GM21529 (cell line): Measurements from ENCODE around the gene BIRC6.
"Not testable (repeated sequence)": the region's sequence is repeated elsewhere in the genome, so short reads cannot be mapped to it uniquely, and the experiment has no call there.

ENCODE experiments used
- ATAC-seq: cut with Tn5 transposase; IDR thresholded peaks from one replicate; pipeline ENCODE4 v1.9.1; 2021; ENCODE audit not compliant: unreplicated experiment

Gene BIRC6

DNA sequence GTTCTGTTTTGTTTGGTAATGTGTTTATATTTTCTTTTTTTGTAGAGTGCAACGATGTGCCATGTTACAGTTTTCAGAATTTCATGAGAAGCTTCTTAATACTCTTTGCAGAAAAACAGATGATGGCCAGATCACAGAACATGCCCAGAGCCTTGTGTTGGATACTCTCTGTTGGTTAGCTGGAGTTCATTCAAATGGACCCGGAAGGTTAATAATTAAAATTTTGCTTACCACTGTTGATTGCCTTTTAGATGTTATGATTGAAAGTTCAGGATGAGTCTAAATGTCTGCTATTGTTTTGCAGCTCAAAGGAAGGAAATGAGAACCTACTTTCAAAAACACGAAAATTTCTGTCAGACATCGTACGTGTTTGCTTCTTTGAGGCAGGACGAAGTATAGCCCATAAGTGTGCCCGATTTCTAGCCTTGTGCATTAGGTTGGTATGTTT lies 85.2 kb downstream of the BIRC6 start:
- no peak for ATAC-seq

DNA sequence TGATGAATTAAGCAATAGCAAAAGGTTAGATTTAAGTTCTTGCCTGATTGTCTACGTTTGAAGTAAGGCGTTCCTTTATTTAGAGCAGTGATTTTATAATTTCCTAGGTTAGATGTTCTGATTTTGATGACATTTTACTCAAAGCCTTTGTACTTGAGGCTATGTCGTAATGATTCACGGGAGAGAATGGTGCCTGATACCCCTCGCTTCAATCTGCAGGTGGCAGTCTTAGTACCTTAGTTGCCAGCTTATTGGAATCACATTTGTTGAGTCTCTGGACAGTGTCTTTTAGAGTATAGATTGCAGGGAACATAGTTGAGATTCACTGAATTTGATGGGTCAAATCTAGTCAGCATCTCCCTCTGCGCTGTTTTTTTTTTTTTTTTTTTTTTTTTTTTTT lies 89.5 kb downstream of the BIRC6 start:
- ATAC-seq: no peak

DNA sequence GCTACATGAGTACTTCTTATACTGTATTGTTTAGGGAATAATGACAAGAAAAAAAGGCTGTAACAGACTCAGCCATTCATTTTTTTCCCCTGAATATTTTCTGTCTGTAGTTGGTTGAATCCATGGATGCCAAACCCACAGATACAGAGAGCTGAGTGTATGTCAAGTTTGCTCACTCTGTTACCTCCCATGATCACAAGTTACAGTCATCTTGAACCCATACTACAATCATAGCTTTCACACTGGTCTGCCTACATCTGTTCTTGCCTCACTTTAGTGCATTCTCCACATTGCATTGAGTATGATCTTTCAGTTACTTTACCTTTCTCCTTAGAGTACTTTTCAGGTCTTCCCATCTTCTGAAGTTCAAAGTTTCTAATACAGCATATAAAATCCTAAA lies 94.0 kb downstream of the BIRC6 start:
- no peak for ATAC-seq

DNA sequence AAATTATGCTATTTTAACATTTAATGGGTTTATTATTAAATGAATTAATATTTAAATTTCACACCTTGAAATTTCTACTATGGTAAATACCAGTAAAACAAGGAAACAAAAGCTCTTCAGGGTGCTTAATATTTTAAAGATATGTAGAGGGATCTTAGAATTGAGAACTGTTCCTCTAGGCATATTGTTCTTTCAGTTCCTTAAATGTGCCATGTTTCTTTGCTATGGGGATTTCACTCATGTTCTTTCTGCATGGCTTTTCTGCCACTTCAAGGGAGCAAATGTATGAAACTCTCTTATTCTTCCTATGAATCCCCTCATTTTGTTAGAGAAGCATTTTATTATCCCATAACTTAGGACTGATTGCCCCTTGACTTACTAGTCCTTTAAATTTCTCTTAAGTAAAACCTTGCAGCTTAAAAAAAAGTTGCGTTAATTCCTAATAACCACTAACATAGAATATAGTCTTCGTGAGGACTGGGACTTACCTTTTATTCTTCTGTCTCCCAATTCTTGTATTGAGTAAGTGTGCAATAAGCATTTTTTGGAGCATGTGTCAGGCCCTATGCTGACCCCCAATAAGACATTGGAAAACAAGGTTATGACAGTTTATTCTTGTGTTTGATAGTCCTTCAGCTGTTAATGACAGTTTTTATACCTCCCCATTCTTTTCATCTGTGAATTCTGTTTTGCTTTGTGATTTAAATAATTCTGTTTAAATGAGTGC lies 95.7 kb downstream of the BIRC6 start:
- ATAC-seq: no peak

DNA sequence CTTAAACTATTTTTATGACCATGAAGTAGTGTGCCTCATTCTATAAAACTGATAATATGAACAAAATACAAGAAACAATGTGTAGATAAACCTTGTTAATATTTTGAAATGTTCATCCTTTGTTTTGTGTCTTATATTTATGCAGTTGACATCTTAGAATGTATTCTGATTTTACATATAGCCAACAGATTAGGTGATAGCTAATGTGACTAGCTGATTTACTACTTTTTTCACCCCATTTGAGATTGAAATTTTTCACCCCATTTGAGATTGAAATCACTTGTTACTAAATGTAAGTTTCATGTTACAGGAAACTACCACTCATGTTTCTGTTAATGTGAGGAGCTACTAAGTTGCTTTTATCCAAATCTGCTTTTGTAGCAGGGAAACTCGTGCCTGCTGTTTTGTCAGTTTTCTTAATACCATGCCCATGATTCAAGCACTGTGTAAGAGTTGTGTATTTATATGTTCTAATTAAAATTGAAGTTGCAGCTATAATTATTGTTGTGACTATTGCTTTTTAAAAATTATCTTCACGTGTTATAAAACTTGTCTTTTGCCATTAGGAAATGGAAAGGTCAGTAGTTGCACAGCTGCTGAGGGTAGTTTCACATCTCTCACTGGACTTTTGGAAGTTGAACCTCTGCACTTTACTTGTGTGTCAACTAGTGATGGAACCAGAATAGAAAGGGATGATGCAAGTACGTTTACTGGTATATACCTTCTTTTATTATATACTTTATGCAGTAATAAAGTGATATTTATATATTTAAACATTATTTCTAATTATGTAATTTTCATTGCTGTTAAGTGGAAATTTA lies 96.6 kb downstream of the BIRC6 start:
- no peak for ATAC-seq

DNA sequence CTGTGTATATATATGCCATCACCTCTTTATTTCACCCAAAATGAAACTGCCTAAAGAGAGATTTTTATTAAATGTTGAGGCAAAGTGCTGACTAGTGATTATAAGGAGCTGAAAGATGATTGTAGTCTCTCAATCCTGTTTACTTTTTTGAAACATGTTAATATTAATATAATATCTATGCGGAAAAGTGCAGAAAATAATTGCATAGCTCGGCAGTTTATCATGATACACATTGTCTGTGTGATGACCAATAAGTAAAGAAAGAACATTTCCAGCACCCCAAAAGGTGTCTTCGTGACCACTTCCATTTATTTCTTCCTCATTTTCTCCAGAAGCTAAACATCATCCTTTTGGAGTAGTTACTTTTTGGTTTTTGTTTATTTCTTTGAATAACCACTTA lies 99.0 kb downstream of the BIRC6 start:
- no peak for ATAC-seq

DNA sequence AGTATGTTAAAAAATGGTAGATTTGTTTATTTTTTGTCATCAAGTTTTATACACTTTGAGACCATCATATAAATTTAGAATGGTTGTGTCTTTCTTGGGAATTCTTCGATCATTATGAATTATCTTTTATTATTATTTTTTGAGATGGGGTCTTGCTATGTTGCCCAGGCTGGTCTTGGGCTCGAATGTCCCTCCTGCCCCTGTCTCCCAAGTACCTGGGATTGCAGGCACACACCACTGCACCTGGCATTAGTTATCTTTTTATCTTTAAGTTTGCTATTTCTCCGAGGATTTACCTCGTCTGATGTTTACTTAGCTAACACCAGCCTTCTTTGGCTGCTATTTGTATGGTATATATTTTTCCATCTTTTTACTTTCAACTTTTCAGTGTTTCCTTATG lies 100.0 kb downstream of the BIRC6 start:
- no peak for ATAC-seq

DNA sequence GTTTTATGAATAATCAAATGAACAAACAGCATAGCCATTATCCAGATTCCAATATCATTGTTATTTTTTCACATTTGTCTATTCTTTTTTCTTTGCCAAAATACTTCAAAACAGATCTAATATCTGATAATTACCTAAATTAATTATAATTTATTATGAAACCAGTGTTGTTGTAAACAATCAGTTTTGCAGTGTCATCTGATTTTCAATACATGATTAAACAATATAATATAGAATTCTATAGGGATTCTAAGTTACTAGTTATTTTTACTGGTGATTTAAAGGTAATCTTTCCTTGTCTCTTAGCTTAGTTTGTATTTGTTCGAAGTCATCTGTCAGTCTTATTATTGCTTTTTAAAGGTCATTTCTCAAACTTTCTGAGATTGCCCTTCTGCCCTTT lies 101.0 kb downstream of the BIRC6 start:
- ATAC-seq: no peak

DNA sequence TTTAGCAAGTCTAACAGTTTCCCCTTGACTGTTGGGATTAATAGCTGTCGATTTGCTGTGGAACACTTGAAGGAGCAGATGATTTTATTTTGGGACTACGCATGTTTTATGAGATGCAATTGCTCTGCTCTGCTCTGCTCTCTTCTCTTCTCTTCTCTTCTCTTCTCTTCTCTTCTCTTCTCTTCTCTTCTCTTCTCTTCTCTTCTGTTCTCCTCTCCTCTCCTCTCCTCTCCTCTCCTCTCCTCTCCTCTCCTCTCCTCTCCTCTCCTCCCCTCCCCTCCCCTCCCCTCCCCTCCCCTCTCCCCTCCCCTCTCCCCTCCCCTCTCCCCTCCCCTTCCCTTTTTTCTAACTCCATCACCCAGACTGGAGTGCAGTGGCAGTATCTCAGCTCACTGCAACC lies 104.0 kb downstream of the BIRC6 start:
- not testable (repeated sequence) for ATAC-seq

DNA sequence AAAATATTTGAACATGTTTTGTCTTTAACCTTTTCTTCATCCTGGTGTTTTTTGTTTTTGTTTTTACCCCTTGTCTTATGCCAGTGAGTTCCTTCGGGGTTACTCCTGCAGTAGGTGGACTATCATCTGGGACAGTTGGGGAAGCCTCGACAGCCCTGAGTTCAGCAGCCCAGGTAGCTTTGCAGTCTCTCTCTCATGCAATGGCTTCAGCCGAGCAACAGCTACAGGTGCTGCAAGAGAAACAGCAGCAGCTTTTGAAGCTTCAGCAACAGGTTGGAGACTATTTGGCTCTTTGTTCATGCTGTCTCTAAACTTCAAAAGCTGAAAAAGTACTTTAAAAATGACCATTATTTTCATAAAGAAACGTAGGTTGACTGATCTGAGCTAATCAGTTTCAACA lies 106.3 kb downstream of the BIRC6 start:
- no peak for ATAC-seq

DNA sequence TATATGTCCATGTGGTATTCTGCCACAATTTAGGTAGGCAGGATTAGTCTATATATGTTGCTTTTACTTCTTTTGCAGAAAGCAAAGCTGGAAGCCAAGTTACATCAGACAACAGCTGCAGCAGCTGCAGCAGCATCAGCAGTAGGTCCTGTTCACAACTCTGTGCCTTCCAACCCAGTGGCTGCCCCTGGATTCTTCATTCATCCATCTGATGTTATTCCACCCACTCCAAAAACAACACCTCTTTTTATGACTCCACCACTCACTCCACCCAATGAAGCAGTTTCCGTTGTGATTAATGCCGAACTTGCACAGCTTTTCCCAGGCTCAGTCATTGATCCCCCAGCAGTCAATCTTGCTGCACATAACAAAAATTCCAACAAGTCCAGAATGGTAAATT lies 107.6 kb downstream of the BIRC6 start:
- no peak for ATAC-seq

DNA sequence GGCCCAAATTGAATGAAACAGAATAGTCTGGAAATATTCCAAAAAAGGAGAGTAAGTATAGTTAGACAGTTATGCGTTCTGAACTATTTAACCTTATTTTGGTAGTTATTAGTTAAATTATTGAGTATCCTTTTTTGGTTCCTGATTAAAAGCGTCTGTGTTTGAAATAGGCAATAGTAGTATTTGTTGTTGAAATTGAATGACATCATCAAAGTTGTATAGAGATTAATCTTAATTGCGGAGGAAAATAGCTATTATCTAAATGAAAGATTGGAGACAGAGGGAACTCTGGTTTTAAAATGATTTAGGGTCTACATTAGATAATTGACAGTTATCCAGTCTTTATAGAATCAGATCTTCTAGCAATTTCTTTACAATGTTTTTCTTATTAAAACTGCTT lies 115.8 kb downstream of the BIRC6 start:
- no peak for ATAC-seq

DNA sequence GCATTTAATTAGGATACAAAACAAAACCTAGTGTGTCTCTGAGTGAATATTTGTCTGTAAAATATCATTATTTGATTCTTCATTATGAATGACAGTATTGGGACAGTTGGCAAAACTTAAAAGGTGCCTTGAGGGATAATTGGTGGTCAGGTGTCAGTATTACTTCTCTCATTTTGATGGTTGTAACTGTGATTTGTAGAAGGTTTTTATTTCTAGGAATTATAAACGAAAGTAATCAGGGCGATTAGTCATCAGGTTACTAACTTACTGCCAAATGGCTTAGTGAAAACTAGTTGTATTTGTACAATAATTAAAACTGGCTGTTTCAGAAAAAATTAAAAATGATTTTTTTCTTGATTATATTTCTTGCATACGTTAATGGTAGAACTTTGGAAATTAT lies 117.6 kb downstream of the BIRC6 start:
- ATAC-seq: no peak

DNA sequence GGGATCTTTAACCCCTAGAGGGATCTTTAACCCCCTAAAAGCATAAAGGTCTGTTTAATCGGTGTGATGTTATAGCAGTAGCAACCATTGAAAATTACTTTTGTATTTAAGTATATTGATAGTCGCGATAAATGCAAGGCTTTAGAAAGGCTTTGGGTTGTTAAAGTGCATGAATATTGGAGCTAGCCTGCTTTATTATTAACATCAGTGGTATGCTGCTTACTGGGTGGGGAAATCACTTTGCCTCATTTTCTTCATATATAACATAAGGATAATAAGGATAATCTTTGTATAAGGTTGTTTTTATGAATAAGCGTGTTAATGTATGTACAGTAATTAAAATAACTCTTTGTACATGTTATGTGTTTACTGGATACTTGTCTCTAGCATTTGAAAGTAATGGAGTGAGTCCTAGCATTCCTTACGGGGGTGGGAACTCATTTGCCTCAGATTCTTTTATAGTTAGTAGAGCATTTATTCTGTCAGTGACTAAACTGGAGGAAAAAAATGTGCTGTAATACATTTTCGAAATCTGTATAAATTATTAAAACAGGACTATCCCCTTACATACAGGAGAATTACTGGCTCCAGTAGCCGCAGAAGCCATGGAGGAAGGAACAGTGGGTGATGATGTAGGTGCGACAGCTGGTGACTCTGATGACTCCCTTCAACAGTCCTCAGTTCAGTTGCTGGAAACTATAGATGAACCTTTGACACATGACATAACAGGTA lies 122.2 kb downstream of the BIRC6 start:
- no peak for ATAC-seq

DNA sequence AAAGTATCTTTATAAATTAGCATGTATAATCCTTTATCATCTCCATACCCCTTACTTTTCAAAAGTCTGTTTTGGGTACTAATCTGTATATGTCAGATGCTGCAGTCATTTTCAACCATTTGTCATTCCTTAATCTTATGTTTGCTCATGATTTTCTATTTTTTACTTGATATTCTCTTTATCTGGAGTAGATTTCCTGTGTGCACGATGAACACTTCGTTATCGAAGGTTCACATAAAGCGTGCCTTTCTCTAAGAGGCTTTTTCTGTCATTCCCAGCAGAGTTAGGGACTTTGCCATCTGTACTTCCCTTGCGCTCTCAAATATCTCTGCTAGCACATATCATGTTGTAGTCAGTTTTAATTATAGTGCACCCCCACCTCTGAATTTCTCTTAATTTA lies 123.2 kb downstream of the BIRC6 start:
- no peak for ATAC-seq

DNA sequence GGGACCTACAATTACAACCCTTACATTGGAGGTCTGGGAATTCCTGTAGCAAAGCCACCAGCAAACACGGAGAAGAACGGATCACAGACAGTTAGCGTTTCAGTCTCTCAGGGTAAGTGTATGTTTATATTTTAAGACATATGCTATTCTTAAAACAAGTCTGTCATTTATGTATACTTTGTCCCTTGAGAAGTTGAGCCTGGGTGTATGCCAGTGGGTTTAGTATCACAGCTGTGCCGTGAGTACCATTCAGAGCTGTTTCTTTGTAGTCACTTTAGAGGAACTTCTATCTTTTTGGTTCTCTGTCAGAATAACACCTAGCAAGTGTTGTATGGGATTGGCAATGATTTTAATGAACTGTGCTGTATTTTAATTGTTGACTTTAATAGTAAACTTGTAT lies 125.6 kb downstream of the BIRC6 start:
- no peak for ATAC-seq

DNA sequence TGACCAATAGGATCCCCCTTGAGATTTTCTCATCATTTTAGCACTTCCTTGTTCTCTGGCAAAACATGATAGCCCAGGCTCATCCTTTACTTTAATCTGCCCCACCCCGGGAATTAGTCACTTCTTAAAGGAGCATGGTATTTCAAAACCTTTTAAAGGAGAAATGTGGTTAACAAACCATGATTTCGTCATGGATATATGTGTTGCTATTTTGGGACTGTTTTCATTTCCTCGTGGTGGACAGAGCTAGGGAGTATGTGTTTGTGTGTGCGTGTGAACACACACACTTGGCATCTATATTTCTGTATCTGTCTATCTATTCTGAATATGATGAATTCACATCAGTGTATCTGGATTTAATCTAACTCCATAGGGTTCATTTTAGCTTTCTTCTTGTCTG lies 128.1 kb downstream of the BIRC6 start:
- no peak for ATAC-seq

DNA sequence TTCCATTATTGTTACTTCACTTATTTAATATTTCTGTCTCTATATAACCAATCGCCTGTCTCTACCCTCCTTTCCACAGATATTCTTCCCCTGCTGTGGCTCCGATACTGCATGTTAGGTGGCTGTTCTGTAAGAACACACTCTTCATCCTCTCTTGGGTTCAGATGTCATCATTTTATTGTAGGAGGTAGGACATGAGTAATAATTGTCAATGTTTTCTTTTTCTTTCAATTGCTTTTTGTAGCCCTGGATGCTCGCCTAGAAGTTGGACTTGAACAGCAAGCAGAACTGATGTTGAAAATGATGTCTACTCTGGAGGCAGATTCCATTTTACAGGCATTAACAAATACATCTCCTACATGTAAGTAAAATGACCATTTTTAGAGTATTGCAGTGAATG lies 128.6 kb downstream of the BIRC6 start:
- ATAC-seq: no peak

DNA sequence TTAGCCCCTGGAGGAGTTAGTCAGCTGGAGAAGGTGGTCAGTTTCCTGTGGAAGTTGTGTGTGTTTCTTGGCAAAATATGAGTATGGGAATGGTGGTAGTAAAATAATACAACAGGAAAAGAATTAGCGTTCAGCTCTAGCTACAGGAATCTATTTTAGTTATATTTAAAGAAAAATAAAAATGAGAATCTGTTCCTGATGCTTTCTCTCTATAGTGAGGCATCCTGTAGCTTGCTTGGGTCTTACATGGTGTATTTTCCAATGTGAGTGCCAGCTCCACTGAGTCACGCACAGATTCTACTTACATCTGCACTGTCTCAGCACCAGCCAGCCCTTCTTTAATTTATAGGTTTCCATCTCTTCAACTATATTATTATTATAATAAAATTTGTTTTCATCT lies 132.2 kb downstream of the BIRC6 start:
- no peak for ATAC-seq

DNA sequence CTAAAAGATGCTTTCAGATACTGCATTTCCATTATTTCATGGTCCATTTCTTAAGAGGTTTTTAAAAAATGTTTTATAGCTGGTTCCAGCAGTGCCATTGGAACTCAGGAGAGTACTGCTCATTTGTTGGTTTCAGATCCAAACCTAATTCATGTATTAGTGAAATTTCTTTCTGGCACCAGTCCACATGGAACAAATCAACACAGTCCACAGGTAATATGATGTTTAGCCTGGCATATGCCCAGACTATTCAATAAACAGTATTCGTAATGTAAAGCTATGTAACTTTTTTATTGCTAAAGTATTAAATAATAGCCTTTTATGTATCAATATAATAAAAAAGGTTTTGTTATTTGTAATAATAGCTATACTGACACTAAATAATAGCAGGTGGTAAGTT lies 134.5 kb downstream of the BIRC6 start:
- ATAC-seq: no peak

DNA sequence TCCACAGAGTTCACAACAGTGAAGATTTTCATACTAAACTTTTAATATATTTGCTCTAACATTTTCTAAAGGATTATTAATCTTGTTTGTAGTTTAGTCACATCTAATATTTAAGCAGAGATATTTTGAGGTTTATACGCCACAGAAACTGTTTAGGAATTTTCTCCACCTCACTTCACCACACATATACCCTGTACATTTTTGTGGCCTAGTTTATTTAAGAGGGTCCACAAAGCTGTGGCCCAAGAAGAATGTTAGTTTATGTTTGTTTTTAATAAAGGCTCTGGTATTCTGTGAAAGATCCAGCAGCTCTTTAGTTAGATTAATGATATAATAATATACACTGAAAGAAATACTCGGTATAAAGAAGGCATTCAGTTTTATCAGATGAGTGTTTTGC lies 138.3 kb downstream of the BIRC6 start:
- ATAC-seq: no peak

DNA sequence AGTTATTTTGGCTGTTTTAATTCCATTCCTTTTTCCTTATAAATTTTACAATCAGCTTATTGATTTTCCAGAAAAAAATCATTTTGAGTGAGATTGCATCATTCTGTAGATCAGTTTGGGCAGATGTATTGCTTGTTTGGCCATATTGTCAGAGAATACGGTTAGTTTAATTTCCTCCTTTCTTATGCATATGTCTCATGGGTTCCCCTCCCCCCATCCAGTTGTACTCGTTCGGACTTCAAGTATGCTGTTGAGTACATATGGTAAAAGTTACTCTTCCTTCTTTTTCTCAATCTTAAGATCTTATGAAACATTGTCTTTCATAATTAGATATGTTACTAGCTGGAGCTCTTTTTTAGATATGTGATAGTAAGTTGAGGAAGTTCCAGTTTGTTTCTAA lies 139.8 kb downstream of the BIRC6 start:
- no peak for ATAC-seq
